Measurements from ENCODE around the gene RBM11.
"Not testable (repeated sequence)": the region's sequence is repeated elsewhere in the genome, so short reads cannot be mapped to it uniquely, and the experiment has no call there.

RBM11 gene

GRCh38 chr21:14215971-14216641 lies at the start of gene RBM11:
Gene RBM11, plus strand, starts transcription at chr21:14216157. Its CDS starts 30 bp downstream, at chr21:14216187.
- DNase-seq (ENCODE audit: low read depth in 3 of 3): peak; percentile 50 to 77 (median 69)

- not testable (repeated sequence) for DNase-seq (ENCODE audit: low read depth in 3 of 3)
Measured at GRCh38 chr21:14166463-14167223, 49.3 kb upstream of the RBM11 start.

- no peak for DNase-seq (ENCODE audit: low read depth in 3 of 3)
Measured at GRCh38 chr21:14206222-14206621, 9.7 kb upstream of the RBM11 start.

- no peak for DNase-seq (ENCODE audit: low read depth in 3 of 3)
Measured at GRCh38 chr21:14210738-14211137, 5.2 kb upstream of the RBM11 start, which contains the start of gene LIPI. Gene LIPI, minus strand, starts transcription at chr21:14210955. Its CDS starts 110 bp downstream, at chr21:14210845.

GRCh38 chr21:14213164-14213563 lies 2.8 kb upstream of the RBM11 start:
- DNase-seq (ENCODE audit: low read depth in 3 of 3): no peak

GRCh38 chr21:14223365-14223764 lies 7.4 kb downstream of the RBM11 start:
- no peak for DNase-seq (ENCODE audit: low read depth in 3 of 3)

GRCh38 chr21:14229399-14229798 lies 13.4 kb downstream of the RBM11 start:
- no peak for DNase-seq (ENCODE audit: low read depth in 3 of 3)

GRCh38 chr21:14235101-14235500 lies 19.1 kb downstream of the RBM11 start:
- no peak for DNase-seq (ENCODE audit: low read depth in 3 of 3)

- DNase-seq (ENCODE audit: low read depth in 3 of 3): no peak
Measured at GRCh38 chr21:14236180-14236579, 20.2 kb downstream of the RBM11 start.

GRCh38 chr21:14239281-14239680 lies 23.3 kb downstream of the RBM11 start:
- no peak for DNase-seq (ENCODE audit: low read depth in 3 of 3)

- DNase-seq (ENCODE audit: low read depth in 3 of 3): no peak
Measured at GRCh38 chr21:14241297-14241696, 25.3 kb downstream of the RBM11 start.

GRCh38 chr21:14243461-14243860 lies 27.5 kb downstream of the RBM11 start:
- no peak for DNase-seq (ENCODE audit: low read depth in 3 of 3)

- DNase-seq (ENCODE audit: low read depth in 3 of 3): no peak
Measured at GRCh38 chr21:14243874-14244273, 27.9 kb downstream of the RBM11 start.

GRCh38 chr21:14244911-14245310 lies 29.0 kb downstream of the RBM11 start:
- no peak for DNase-seq (ENCODE audit: low read depth in 3 of 3)

GRCh38 chr21:14245711-14246110 lies 29.8 kb downstream of the RBM11 start:
- DNase-seq (ENCODE audit: low read depth in 3 of 3): no peak

- no peak for DNase-seq (ENCODE audit: low read depth in 3 of 3)
Measured at GRCh38 chr21:14251336-14251735, 35.4 kb downstream of the RBM11 start.

- DNase-seq (ENCODE audit: low read depth in 3 of 3): no peak
Measured at GRCh38 chr21:14259747-14260146, 43.8 kb downstream of the RBM11 start.

- DNase-seq (ENCODE audit: low read depth in 3 of 3): no peak
Measured at GRCh38 chr21:14260174-14260764, 44.3 kb downstream of the RBM11 start.

GRCh38 chr21:14262039-14262438 lies 46.1 kb downstream of the RBM11 start:
- DNase-seq (ENCODE audit: low read depth in 3 of 3): no peak

GRCh38 chr21:14263879-14264278 lies 47.9 kb downstream of the RBM11 start:
- DNase-seq (ENCODE audit: low read depth in 3 of 3): no peak

- no peak for DNase-seq (ENCODE audit: low read depth in 3 of 3)
Measured at GRCh38 chr21:14265023-14265422, 49.1 kb downstream of the RBM11 start.

- DNase-seq (ENCODE audit: low read depth in 3 of 3): no peak
Measured at GRCh38 chr21:14267076-14267475, 51.1 kb downstream of the RBM11 start.

GRCh38 chr21:14270631-14271030 lies 54.7 kb downstream of the RBM11 start:
- no peak for DNase-seq (ENCODE audit: low read depth in 3 of 3)

Data from stimulated activated CD4-positive, alpha-beta T cell treated with anti-CD3 and anti-CD28 coated beads, TNF-alpha, amount 100 ng/mL, for 24 hours (primary cell).